Hematopoietic multipotent progenitor cell treated with erythropoietin and hydrocortisone succinate and interleukin-3 and kit ligand, for 17 days (in vitro differentiated cells): Measurements from ENCODE around the gene TAS2R46.
"Not testable (repeated sequence)": the region's sequence is repeated elsewhere in the genome, so short reads cannot be mapped to it uniquely, and the experiment has no call there.

ENCODE experiments used
- DNase-seq: peaks from one replicate; pipeline ENCODE4 v3.0.0-alpha.2; 2015; ENCODE audit warnings: low spot score

TAS2R46 gene, protein sequence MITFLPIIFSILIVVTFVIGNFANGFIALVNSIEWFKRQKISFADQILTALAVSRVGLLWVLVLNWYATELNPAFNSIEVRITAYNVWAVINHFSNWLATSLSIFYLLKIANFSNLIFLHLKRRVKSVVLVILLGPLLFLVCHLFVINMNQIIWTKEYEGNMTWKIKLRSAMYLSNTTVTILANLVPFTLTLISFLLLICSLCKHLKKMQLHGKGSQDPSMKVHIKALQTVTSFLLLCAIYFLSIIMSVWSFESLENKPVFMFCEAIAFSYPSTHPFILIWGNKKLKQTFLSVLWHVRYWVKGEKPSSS

DNA sequence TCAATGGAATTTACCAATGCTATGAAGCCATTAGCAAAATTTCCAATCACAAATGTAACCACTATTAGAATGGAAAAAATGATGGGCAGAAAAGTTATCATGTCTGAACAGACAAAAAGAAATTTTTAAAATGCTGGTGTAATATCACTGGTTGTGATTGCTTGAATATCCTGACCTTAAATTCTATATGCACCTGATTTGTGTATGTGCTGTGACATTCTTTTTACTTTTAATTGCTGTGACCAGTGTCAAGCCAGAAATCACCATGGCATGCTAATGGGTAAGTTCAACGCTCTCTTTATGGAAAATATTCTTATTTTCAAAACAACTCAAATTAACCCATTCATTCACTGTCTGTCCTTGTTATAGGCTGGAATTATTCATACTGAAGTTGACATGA lies at the start of gene TAS2R46:
Gene TAS2R46, minus strand, starts transcription at position 101 of the 400 bp plus-strand sequence. Its CDS starts 0 bp downstream, at position 101.
- not testable (repeated sequence) for DNase-seq

DNA sequence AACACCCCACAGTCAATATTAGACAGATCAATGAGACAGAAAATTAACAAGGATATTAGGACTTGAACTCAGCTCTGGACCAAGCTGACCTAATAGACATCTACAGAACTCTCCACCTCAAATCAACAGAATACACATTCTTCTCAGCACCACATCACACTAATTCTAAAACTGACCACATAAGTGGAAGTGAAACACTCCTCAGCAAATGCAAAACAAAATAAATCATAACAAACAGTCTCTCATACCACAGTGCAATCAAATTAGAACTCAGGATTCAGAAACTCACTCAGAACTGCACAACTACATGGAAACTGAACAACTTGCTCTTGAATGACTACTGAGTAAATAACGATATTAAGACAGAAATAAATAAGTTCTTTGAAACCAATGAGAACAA lies 49.1 kb upstream of the TAS2R46 start:
- not testable (repeated sequence) for DNase-seq

DNA sequence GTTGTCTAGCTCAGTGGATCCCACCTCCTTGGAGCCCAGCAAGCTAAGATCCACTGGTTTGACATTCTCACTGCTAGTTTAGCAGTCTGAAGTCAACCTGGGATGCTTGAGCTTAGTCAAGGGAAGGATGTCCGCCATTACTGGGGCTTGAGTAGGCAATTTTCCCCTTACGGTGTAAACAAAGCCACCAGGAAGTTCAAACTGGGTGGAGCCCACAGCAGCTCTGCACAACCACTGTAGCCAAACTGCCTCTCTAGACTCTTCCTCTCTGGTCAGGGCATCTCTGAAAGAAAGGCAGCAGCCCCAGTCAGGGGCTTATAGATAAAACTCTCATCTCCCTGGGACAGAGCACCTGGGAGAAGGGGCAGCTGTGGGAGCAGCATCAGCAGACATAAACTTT lies 46.8 kb upstream of the TAS2R46 start:
- DNase-seq = no peak

DNA sequence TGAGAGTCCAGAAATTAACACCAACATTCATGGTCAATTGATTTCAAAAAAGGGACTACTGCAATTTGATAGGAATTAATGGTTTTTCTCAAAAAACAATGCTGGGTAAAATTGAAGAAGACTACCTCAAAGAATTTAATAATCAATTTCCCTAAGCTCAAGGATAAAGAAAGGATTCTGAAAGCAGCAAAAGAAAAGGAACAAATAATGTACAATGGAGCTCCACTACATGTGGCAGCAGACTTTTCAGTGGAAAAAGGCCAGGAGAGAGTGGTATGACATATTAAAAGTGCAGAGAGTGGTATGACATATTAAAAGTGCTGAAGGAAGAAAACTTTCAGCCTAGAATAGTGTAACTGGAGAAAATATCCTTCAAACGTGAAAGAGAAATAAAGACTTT lies 45.6 kb upstream of the TAS2R46 start:
- no peak for DNase-seq

DNA sequence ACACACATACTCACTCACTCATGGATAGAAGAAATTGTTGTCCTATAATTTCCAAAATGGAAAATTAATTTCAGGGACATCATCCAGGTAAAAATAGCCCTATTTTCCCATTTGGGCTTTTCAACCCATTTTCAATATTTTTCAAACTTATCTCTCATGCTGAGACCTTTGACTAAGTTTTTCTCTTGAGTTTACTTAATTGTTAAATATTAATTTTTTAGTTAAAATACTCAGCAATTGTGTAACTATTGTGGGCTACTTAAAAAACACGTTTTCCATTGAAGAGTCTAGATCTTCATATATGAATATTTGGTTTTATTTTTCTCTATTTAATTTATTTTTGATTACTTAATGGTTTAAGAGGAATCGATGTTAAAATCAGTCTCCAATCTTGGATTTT lies 44.2 kb upstream of the TAS2R46 start:
- DNase-seq = no peak

DNA sequence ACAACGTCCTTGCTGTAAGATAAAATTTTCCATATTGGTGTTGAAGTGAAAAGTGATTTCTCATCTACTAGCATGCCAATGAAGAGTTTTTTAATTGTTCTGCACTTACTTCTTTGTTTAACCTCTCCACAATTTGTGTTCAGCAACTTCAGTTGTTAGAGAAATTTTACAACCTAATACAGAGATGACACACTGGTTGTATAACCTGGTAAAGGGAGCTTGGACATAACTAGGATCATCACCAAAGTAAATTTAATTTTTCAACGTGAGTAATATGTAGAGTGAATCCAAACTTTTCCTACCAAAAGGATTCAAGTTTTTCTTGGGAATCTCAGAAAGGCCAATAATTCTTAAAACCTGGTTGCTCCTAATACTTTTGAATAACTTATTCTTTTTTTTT lies 43.5 kb upstream of the TAS2R46 start:
- no peak for DNase-seq

DNA sequence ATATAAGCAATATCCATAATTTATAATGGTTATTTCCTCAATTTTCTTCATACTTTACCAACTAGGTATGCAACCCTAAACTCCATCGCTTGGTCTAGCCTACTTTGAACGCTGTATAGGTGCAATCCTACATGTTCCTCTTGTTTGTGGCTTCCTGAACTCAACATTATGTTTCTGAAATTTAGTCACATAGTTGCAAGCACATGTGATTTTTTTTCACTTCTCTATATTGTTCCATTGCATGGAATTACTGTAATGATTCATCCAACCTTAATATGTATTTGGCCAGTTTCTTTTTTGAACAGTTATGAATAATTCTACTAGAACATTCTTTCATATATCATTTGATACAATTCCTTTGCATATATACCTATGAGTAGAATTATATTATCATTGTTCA lies 32.8 kb upstream of the TAS2R46 start:
- not testable (repeated sequence) for DNase-seq

DNA sequence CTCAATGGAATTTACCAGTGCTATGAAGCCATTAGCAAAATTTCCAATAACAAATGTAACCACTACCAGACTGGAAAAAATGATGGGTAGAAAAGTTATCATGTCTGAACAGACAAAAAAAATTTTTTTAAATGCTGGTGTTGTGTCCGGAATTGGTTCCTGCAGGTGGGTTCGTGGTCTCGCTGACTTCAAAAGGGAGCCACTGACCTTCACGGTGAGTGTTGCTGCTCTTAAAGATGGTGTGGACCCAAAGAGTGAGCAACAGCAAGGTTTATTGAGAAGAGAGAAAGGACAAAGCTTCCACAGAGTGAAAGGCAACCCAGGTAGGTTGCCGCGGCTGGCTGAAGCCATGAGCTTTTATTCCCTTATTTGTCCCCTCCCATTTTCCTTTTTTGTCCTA lies 30.0 kb upstream of the TAS2R46 start, which contains the start of gene TAS2R43:
Gene TAS2R43, minus strand, starts transcription at position 186 of the 400 bp plus-strand sequence. Its CDS starts 84 bp downstream, at position 102.
- no peak for DNase-seq

DNA sequence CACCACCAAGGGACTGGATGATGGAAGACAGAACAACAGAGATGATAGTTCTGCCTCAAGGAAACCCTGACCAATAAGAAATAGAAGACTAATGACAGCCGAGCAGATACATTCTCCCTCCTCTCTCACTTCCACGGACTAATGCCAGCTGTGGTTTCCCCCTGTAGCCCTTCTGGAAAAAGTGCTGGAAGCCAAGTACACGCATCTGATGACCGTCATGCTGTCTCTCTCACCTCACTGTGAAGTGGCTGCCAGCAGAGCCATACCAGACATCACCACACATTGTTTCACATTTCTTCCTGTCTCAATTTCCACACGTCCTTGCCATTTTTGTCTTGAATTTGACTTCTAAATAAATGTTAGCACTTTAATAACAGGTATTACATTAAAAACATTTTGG lies 27.2 kb upstream of the TAS2R46 start:
- no peak for DNase-seq

DNA sequence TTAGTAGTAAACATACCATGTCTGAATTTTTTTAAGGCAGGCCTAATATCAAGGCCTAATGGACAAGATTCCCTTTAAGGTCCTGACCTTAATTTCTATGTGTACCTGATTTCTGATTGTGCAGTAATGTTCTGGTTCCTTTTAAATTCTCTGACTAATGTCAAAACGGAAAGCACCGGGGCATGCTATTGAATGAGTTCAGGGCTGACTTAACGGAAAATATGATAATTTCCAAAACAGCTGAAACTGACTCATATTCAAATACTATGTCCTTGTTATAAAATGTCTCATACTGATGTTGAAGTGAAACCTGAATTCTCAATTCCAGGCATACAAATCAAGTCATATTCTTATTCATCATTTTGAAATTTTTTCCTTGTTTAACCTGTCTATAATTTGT lies 23.3 kb upstream of the TAS2R46 start:
- DNase-seq = no peak

DNA sequence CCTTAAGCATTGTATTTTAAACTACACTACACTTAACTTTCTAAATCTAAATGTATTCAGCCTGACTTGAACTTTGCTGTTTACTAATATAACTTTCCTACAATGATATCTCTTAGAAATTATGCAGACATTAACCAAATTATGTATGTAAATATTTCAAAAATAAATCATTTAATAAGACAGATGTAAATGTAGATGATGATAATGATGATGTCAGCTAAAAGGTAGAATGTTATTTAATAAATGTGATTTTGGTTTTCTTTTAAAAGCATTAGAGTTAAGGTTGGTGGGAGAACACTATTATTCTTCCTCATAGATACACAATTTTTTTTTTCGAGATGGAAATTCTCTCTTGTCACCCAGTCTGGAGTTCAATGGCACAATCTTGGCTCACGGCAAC lies 19.9 kb upstream of the TAS2R46 start:
- DNase-seq = no peak

DNA sequence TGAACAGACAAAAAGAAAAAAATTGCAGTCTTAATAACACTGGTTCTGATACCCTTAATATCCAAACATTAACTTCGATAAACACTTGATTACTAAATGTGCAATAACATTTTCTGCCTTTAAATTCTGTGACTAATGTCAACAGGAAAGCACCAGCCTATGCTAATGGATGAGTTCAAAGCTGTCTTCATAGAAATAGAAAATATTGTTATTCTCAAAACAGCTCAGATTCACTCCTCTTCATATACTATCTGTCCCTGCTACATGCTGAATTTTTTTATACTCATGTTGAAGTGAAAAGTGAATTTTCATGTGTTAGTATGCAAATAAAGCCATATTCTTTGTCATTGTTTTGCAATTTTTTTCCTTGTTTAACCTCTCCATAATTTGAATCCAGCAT lies 16.2 kb upstream of the TAS2R46 start:
- DNase-seq = no peak

DNA sequence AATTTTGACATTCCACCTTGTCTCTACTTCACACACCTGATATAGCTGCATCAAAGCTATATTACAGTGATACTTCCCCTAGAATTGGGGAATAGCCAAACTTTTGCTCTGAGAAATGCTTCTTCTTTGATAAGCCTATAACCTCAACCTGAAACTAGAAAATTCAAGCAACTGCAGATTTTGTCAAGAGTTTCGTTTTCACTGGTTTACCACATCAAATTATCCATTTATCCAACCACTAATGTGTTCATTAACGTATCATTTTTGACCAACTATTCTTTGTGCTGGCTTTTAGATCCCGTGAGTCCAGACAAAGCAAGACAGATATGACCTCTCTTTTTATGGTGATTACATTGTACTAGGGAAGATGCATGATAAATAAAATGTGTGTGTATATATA lies 13.5 kb upstream of the TAS2R46 start:
- no peak for DNase-seq

DNA sequence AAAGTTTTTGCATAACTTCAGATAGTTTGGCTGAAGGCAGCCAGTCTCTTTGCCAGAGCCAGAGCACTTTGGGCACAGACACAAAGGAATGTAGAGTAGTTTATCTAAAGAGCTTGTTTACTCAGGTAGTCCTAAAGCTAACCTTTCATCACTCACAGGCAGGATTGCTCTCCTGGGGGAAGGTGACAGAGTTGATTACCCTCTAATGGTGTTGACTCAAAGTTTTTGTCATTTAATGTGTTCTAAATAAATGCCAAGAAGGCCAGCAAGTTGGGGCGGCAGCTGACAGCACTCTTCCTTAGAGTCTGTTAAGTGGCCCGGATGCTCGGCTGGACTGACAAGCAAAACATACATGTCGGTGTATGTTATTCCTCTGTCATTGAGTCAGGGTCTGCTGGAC lies 9.3 kb upstream of the TAS2R46 start:
- DNase-seq = no peak

DNA sequence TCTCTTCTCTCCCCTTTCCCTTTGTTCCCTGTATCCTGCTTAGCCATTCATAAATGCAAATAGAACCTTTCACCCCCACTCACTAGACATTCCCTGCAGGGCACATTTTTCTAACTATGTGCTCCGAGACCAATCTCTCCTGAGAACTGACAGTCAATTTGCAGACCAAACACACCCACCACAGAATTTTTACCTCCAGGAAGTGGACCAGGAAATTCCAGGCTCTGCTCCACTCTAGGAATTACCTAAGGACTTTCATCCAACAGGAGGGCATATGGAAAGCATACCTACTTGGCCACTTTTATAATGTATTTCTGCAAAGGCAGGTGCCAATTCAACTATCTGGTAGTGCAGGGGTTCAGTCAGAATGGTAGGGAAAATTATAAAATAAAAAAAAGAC lies 8.9 kb upstream of the TAS2R46 start:
- no peak for DNase-seq

DNA sequence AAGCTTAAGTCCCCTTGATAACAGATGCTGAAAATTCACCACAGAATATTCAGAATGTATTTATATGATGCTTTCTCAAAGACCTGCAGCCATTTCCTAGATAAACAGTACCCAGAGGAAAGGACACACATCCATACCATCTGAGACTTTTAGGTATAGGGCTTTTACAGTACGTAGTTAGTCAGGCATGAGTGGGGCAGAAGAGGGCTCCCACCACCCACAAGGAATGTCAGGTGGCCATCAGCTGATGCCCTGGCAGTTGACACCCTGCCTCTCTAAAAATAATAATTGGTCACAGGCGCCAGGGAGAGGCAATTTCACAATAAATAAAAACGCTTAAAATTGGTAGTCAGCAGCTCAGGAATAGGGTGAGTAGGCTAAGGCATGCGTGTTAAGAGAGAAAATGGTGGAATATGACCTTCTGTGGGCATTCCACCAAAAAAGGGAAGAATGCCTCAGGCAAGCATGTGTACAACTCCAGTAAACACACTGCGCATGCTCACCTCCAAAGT lies 7.8 kb upstream of the TAS2R46 start:
- DNase-seq = no peak

DNA sequence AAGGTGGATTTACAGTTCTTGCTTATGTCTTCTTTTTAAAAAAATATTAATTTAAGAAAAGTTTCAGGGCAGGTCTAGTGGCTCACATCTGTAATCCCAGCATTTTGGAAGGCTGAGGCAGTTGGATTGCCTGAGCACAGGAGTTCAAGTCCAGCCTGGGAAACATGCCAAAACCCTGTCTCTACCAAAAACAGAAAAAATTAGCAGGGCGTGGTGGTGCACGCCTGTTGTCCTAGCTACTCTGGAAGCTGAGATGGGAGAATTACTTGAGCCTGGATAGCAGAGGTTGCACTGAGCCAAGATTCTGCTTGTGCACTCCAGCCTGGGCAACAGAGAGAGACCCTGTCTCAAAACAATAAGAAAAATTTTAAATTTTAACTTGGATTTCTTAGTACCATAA lies 5.4 kb upstream of the TAS2R46 start:
- DNase-seq = no peak

DNA sequence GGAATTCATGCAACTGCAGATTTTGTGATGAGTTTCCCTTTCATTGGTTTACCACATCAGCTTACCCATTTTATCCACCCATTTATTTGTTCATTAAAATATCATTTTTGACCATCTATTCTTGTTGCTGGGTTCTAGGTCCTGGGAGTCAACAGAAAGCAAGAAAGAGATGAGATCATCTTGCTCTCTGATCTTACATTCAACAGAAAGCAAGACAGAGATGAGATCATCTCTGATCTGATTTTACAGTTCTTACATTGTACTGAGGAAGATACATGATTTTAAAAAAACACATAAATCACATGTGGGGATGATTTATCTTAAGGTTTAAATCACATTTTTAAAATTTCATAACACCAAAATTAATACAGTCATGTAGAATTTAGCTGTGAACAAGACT lies 2.3 kb downstream of the TAS2R46 start:
- no peak for DNase-seq

DNA sequence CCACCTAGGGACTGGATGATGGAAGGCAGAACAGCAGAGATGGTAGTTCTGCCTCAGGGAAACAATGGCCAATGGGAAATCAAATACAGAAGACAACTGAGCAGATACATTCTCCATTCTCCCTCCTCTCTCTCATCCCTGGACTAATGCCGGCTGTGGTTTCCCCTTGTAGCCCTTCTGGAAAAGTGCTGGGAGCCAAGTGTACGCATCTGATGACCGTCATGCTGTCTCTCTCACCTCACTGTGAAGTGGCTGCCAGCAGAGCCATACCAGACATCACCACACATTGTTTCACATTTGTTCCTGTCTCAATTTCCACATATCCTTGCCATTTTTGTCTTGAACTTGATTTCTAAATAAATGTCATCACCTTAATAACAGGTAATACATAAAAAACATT lies 3.1 kb downstream of the TAS2R46 start:
- no peak for DNase-seq

DNA sequence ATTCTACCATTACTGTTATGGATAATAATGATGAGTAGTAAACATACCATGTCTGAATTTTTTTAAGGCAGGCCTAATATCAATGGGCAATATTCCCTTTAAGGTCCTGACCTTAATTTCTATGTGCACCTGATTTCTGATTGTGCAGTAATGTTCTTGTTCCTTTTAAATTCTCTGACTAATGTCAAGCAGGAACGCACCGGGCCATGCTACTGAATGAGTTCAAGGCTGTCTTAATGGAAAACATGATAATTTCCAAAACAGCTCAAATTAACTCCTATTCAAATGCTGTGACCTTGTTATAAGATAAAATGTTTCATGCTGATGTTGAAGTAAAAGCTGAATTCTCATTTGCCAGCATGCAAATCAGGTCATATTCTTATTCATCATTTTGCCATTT lies 6.8 kb downstream of the TAS2R46 start:
- DNase-seq = no peak

DNA sequence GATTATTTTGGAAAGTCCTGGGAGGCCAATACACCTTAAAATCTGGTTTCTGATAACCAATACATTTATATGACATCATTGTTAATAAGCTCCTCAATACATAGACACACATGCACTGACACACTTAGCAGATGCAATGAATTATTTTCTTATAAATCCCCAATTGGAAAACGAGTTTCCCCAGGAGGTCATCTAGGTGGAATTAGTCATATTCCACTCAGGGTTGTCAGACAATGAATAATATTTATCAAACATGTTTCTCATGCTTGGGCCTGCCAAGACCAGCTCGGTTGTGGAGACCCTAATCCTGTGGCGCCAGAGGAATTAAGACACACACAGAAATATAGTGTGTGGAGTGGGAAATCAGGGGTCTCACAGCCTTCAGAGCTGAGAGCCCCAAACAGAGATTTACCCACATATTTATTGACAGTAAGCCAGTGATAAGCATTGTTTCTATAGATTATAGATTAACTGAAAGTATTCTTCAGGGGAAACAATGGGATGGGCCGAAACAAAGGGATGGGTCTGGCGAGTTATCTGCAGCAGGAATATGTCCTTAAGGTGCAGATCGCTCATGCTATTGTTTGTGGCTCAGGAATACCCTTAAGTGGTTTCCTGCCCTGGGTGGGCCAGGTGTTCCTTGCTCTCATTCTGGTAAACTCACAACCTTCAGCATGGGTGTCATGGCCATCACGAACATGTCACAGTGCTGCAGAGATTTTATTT lies 12.1 kb downstream of the TAS2R46 start:
- DNase-seq = not testable (repeated sequence)

DNA sequence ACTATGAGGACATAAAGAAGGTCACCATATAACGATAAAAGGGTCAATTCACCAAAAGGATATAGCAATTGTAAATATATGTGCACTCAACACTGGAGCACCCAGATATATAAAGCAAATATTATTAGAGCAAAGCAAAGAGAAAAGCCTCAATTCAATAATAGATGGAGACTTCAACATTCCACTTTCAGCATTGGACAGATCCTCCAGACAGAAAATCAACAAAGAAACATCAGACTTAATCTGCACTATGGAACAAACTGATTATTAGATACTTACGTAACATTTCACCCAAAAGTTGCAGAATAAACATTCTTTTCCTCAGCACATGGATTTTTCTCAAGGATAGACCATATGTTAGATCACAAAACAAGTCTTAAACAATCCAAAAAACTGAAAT lies 20.7 kb downstream of the TAS2R46 start:
- DNase-seq = not testable (repeated sequence)

DNA sequence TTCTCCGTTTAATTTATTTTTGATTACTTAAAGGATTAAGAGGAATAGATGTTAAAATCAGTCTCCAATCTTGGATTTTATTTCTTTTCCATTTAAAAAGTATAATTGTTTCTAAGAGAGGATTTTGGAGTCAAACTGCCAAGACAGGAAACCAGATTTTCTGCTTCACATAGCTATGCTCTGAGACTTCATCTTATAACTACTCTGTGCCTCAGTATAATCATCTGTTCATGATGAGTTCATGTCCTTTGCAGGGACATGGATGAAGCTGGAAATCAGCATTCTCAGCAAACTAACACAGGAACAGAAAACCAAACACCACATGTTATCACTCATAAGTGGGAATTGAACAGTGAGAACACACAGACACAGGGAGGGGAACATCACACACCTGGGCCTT lies 21.9 kb downstream of the TAS2R46 start:
- no peak for DNase-seq
